GM19395 (cell line): ENCODE data around the gene KLK13.

Source experiments
- ATAC-seq: cut with Tn5 transposase; IDR thresholded peaks from one replicate; pipeline ENCODE4 v1.9.1; 2021; ENCODE audit warnings: mild to moderate bottlenecking, moderate library complexity; ENCODE audit not compliant: unreplicated experiment

KLK13 gene, protein sequence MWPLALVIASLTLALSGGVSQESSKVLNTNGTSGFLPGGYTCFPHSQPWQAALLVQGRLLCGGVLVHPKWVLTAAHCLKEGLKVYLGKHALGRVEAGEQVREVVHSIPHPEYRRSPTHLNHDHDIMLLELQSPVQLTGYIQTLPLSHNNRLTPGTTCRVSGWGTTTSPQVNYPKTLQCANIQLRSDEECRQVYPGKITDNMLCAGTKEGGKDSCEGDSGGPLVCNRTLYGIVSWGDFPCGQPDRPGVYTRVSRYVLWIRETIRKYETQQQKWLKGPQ

DNA sequence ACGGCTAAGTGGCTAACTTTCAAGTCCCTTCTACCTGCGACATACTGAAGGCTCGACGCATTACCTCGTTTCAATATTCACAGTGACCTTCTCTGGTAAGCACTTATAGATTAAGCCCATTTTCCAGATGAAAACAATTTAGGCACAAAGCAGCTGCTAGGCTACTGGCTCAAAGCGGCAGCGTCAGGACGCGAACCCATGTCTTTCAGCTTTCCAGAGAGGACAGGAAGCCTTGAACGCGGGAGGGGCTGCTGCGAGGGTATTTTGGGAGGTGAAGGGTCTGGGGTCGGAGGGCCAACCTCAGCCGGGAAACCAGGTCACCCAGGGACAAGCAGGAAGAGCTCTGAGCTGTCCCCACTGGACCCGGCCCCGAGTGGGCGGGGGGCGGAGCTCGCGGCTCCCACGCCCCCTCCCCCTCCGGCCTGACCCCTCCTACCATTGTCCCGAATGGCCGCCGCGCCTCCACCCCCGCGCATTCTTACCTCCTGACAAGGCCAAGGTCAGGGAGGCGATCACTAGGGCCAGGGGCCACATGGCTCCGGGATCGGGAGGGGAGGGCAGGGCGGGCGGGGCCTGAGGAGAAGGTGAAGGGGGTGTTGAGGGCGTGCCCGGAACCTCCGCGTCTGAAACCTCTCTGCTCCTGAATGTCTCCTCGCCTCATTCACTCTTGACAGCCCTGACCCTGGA, at the start of gene KLK13:
Gene KLK13 (minus strand): TSS at position 559 of the 687 bp plus-strand sequence. CDS start 25 bp downstream, at position 534.
- no peak for ATAC-seq

DNA sequence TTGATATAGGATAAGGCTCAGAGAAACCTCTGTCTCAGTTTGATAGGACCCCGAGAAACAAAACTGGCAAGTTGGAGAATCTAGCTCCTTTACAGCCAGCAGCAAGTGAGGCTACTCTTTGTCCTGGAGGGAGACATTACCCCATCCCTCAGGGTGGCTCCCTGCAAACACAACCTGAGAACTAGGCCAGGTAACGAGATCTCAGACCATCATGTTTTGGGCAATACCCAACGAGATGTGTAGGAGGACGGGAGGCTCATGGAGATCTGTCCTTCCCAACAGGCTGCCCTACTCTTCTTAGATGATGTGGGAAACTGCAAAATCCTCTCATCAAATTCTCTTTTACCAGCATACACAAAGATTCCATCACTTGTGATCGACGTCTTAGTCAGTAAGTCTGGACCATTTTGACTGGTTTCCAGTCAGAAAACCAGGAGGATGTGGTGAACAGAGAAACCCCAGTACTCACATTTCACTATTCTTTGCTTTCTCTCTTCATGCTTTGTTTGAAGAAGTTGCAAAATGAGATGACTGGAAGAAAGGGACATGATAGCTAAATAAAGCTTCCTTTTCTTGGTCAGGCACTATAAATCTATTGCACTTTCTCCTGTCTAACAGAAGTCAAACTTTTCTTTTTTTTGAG, 49.3 kb upstream of the KLK13 start:
- ATAC-seq: no peak

DNA sequence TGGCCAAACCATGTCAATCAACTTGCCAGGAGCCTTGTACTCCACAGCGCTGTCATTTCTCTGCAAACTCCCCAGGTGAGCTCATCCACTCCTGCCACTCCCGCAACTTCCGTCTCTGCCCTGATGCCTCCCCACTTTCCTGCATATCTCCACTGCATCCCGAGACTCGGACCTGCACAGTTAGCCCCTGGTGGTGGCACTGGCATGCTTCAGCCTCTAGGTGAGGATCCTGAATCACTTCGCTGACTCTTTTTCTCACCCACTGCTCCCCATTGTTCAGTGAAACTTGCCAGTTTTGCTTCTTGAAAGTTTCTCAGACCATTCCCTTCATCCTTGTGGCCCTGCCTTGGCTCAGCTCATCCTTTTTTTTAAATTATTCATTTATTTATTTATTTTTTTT, 46.7 kb upstream of the KLK13 start:
- ATAC-seq: no peak

DNA sequence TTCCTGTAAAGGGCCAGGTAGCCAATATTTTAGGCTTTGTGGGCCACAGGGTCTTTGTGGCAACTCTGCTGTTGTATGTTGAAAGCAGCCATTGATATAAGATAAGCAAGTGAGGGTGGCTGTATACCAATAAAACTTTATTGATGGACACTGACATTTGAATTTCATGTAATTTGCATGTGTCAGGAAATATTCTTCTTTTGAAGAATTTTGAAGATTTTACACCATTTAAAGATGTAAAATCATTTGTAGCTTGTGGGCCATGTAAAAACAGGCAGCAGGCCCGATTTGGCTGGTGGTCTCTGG, 45.7 kb upstream of the KLK13 start:
- ATAC-seq: no peak

DNA sequence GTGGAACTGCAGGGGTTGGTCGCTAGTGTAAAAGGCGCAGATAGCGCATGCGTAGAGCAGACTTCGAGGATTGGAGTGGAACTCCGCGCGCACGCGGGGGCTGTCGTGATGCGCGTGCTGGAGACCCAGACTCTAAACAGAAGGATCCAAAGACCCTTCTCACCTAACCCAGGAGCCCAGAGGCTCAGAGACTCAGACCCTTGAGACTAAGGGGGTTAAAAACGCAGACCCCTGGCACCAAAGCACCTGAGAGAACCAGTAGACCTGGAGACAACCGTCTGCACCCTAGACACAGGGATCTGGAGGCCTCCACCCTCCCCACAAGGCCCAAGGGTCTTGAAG, 43.9 kb upstream of the KLK13 start:
- ATAC-seq: peak; percentile 34

DNA sequence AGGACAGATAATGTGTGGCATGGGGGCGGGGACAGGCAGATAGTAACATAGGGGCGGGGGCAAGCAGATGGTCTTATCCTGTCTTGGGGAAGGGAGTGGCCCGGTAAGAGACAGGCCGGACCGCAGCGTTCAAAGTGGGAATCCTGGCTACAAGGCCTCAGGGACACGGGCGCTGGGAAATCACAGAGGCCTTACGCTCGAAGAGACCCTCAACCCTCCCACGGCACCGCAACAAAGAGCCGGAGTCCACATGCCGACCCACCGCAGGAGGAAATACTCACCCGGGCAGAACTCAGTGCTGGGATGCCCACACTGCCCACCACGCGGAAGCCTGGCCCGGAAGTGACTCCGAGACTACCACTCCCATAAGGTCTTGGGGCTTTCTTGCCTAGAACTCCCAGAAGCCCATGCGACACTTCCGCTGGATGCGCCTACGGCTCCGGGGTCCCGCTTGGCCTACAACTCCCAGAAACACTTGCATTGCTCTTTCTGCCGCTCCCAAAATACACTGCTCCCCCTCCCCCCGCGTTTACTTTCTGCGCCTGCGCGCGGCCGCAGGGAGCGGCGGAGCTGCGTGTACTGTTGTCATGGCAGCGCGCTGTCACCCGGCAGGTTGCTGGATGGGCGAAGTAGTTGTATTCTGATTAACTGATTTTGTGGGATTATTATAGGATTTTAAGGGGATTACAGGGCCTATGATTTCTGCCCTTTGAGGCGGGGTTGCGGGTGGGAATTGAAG, 43.3 kb upstream of the KLK13 start, which contains the start of gene CTU1:
Gene CTU1 (minus strand): TSS at position 344 of the 739 bp plus-strand sequence. CDS start 3,840 bp downstream, outside the sequence.
- peak; percentile 95 for ATAC-seq

DNA sequence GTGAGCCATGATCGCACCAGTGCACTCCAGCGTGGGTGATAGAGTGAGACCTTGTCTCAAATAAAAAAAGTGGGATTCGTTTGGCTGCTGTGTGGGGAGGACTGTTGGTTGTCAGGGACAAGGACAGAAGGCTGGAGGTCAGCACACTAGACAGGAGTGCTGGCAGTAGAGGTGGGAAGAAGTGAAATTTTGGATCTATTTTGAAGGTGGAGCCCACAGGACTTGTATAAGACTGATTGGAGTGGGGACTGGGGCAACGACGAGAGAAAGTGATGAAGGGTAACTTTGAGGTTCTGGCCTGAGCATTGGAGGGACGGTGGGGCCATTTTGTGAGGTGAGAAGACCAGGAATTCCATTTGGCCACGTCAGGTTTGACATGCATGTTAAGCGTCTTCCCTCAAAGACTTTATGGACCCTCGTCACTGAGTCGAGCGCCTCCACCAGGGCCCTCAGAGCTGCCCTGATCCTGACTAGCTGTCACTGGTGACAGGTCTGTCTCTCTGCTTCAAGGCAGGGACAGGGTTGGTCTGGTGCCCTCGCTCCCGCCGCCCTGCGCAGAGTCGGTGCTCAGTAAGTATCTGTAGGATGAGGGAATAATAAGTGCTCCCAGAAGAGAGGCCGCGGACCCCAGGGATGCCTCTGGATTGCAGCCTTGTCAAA, 42.6 kb upstream of the KLK13 start:
- ATAC-seq: no peak

DNA sequence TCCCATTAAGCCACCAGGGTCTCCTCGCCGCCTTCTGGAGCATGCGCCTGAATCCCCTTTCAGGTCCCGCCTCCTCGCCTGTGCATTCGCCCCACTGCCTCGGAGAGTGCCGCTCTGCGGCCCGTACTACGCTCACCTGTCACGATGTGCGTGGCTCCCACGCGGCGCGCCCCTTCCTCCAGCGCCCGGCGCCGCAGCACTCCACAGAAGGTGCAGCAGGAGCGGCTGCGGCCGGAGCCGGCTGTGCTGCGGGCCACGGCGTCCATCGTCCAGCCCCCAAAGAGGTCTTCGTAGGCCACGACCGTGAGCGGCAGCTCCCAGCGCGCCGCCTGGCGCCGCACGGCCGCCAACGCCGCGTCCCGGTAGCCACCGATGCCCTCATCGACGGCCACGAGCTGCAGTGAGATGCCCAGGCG, 39.0 kb upstream of the KLK13 start:
- no peak for ATAC-seq

DNA sequence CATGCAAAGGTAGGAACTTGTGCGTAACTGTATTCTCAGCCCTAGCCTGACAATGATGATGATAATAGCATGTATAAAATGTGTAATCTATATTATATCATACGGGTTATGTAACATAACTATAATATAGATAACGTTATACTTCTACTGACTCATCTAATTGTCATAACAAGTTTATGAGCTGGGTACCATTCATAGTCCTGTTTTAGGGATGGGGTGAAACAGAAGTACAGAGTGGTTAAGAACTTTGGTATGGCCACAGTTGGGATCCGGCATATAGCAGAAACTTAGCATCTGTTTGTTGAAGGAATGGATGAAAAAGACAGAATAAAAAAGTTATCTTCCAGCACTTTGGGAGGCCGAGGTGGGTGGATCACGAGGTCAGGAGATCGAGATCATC, 38.1 kb upstream of the KLK13 start:
- ATAC-seq: no peak

DNA sequence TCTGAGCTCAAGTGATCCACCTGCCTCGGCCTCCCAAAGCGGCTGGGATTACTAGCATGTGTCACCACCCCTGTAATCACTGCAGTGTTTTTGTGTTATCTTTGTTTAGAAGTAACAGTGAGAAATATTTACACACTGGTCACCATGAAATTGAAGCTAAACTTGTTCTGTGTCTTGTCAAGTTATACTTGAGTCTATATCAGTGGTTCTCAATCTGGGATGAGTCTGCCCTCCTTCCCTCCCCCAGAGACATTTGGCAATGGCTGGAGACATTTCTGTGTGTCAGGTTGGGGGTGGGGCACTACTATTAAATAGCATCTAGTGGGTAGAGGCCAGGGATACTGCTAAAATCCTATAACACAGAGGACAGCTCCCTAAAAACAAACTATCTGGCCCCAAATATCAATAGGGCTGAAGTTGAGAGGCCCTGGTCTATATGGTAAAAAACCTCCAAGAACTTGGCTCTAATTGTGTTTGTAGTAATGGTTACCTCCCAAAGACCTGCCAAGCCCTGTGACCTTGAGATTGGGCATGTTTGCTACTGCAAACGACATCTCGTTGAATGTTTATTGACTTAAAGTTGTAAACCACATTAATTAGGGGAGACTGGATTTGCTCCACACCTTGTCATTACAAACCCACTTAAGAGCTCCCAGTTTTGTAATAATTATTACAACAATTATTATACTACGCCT, 36.4 kb upstream of the KLK13 start:
- no peak for ATAC-seq

DNA sequence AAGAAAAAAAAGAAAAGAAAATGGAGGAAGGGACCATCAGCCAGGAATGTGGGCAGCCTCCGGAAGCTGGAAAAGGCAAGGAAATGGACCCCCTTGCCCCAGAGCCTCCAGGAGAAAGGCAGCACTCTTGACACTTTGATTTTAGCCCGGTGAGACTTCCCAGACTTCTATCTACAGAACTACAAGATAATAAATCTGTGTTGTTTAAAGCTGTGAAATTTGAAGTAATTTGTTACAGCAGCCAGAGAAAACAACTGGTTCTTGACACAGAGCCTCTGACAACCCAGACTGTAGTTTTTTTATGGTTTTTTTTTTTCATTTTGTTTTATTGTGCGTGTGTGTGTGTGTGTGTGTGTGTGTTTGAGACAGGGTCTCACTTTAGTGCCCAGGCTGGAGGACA, 35.7 kb upstream of the KLK13 start:
- no peak for ATAC-seq

DNA sequence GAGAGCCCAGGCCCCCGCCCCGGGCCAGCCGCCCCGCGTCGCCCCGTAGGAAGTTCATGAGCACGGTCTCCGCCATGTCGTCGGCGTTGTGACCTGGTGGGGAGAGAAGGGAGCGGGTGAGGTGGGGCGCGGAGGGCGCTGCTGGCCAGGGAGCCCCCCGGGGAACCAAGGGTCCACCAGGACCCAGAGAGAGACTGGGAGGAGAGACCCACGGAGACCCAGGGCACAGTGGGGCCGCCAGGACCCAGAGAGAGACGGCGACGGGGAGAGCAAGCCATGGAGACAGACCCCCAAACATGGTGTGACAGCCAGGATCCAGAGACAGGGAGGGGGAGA, 34.1 kb upstream of the KLK13 start:
- ATAC-seq: no peak

DNA sequence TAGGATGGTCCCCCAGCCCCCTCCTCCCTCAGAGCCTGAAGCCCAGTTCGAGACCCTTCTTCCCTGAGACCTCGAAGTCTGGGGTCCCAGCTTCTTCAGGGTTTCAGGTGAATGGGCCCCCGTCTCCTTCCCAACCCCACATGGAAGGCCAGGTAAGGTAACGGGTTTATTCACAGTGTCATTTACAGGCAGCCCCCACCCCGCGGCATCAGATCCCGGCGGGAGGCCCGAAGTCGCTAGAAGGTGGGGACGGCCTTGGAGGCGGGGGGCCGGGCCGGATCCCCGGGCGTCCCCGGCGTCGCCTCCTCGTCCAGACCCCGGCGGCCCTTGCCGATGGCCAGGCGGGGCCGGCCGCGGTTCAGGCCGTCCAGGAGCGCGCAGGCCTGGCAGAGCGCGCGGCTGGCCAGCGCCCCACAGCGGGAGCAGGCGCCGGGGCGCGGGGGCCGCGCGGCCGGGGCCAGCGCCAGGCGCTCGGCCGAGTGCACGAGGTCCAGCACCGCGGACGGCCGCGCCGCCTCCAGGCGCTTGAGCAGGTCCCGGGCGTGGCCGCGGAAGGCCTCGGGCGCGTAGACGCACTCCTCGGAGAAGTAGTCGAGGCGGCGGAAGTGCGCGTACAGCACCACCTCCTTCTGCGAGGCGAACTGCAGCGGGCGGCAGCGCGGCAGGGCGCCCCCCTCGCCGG, 33.6 kb upstream of the KLK13 start:
- ATAC-seq: no peak

DNA sequence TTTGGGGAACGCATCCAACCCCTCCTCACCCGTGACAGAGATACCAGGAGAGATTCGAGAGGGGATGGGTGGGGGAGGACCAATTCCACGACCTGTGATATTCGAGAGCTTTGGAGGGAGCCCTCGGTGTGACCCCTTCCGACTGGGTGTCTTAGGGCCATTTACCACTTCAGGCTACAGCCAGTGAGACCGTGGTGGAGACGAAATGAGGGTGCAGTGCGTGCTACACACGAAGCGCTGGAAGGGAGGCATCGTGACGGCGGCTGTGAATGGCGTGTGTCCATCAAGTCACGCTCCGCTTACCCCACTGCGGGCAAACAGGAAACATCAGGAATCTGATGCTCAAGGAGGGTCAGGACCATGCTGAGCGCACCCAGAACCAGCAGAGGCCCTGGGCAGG, 32.9 kb upstream of the KLK13 start:
- no peak for ATAC-seq

DNA sequence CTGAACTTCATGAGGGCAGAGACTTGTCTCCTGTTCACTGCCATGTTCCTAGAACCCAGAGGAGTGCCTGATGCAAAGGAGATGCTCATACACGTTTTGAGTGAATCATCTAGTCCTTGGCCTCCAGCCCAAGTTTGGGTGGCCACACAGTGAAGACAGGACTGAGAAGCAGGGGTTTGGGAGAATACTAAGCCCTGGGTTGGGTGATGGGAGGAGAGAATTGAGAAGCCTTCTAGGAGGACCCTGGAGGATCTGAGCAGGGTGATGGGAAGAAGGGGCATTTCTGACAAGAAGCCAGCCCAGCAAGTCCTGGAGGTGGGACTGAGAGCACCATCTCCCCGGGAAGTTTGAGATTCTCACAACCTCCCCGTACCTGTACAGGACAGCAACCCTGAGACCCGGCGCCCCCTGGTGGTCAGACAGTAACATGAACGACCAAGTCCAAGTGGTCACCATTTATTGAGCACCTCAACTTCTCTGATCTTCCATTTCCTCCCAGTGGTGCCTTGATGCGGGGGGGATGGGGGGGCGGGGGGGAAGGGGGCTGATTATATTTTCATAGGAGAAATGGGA, 32.4 kb upstream of the KLK13 start:
- no peak for ATAC-seq

DNA sequence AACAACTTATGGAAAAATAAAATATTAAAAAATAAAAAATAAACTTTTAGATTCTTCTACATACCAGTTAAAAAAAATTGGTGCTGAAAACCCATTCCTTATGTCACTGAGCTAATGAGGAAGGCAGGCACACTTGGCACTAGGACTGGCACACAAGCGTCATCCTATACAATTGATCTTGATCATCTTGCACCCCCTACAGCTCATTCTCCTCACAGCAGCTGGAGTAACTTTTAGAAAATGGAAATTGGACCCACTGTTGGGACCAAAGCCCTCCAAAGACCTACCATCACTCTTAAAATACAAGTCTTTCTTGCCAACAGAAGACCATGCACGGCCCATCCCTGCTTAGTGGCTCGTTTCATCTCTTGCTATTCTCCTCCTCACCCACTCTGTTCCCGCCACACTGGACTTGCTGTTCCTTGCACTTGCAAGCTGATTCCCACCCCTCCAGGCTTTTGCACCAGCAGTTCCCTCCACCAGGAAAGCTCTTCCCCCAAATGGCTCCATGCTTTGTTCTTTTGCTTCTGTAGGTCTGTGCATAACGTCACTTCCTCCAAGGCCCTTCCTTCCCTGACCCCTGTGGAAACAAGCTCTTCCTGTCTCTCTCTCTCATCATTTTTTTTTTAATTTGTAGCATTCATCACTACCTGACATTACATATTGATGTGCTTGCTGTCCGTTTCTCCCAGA, 31.7 kb upstream of the KLK13 start:
- no peak for ATAC-seq

DNA sequence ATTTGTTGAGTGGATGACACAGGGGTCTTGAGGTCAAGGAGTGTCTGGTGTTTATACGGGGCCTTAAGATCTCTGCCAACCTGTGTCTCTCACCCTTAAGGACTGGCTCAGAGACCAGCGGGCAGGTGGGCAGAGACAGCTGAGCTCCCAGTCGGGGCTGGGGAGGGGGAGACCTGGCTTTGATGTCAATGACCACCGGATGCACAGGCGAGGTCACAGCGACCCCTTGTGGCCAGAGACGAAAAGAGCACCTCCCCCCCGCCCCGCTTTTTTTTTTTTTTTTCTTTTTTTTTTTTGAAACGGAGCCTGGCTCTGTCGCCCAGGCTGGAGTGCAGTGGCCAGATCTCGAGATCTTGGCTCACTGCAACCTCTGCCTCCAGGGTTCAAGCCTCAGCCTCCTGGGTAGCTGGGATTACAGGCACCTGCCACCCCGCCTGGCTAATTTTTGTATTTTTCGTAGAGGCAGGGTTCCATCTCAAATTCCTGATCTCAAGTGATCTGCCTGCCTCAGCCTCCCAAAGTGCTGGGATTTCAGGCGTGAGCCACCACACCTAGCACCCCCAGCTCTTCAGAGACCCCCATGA, 29.9 kb upstream of the KLK13 start:
- ATAC-seq: no peak

DNA sequence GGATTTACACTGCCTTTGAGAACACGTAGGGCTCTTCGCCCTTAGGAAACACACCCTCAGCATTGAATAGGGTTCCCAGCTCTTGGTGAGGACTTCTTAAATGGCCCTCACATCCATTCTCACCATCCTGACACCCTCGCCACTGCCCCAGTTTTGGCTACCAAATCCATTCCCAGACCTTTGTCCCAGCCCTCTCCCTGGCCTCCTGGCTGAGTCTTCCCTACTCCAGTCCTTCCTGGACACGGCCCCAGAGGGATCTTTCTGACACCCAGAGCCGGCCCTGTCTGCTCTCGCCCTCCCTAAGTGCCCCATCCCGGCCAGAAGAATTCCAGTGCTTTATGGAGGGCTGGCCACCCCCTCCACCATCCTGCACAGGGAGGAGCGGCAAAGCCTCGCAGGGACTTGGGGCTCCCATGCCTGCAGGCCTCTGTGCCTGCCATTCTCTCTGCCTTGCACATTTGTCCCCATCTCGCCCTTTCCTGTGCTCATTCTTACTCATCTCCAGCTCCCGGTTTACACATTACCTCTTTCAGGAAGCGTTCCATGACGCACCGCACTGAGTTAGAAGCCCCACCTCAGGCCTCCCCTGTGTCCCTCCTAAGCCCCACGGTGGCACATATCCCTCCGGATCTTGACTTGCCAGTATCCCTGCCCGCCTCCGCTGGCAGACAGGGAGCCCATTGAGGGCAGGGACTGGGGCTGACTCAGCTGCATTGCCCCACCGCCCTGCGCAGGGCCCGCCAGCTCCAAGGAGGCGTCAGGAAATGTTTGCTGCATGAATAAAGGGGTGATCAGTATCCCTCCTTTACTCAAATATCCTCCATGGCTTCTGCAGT, 28.8 kb upstream of the KLK13 start:
- ATAC-seq: no peak
